ENCODE measurements around the gene HS6ST1.
A peak's percentile ranks its signal among the peaks of the same experiment; 100 is the strongest.

The HS6ST1 gene

DNA sequence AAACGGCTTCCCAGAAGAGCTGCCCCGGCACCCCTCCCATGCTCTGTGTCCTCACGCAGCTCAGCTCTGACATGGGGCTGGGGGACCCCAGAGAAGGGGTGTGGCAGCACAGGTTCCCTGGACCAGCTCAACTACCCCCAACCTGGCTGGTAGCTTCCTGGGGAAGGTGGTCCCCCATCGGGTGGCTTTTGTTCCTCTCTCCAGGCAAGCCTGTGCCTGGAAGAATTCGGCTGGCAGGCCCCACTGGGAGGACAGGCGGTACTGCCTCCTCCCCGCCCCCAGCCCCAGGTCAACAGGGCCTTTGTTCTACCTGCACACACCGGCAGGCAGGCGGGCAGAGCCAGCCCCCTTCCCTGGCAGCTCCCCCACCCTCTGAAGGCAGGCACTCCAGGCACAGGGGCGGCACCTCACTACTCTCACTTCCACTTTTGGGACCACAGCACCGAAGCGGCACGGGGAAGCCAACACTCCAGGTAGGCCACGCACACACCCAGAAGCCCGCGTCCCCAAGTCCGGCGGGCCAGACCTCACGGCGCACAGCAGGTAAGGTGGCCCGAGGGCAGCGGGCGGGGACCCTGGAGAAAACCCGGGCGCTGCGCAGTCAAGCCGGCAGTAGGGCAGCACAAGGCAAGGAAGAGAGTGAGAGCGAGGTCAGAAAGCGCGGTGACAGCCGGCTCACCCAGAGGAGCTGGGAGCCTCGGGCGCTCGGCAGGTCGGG is 1.3 kb downstream of the HS6ST1 start:
- peak overlapping the region; percentile 83 for H3K4me3 ChIP-seq (replicated peaks; ENCODE audit: low read depth, low read length)
- no peak for DNase-seq (ENCODE audit: low read depth)
- TF ChIP-seq, protein P1, sequence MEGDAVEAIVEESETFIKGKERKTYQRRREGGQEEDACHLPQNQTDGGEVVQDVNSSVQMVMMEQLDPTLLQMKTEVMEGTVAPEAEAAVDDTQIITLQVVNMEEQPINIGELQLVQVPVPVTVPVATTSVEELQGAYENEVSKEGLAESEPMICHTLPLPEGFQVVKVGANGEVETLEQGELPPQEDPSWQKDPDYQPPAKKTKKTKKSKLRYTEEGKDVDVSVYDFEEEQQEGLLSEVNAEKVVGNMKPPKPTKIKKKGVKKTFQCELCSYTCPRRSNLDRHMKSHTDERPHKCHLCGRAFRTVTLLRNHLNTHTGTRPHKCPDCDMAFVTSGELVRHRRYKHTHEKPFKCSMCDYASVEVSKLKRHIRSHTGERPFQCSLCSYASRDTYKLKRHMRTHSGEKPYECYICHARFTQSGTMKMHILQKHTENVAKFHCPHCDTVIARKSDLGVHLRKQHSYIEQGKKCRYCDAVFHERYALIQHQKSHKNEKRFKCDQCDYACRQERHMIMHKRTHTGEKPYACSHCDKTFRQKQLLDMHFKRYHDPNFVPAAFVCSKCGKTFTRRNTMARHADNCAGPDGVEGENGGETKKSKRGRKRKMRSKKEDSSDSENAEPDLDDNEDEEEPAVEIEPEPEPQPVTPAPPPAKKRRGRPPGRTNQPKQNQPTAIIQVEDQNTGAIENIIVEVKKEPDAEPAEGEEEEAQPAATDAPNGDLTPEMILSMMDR (IDR thresholded peaks at IDR 0.05; ENCODE audit: low read length, missing control alignments), result no peak

DNA sequence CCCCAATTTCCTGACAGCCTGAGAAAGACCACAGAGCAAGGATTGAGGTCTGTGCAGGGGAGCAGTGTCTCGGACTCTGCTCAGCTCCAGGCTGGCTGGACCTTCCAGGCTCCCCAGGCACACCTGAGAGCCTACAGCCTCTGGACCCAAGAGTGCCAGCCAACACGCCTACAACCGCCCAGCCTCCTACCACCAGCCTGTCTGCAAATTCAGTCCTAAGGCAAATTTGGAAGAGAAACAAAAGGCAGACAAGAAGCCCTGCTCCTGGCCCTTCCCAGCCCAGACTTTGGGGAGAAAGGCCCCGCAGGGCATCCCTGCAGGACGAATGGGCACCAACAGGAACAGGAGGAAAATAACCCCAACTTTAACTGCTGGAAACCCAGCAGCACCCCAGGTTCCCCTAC is 1.9 kb downstream of the HS6ST1 start:
- H3K4me3 ChIP-seq (replicated peaks; ENCODE audit: low read depth, low read length), result peak overlapping the region; percentile 83
- no peak for DNase-seq (ENCODE audit: low read depth)
- TF ChIP-seq, protein P1 (IDR thresholded peaks at IDR 0.05; ENCODE audit: low read length, missing control alignments), result no peak

DNA sequence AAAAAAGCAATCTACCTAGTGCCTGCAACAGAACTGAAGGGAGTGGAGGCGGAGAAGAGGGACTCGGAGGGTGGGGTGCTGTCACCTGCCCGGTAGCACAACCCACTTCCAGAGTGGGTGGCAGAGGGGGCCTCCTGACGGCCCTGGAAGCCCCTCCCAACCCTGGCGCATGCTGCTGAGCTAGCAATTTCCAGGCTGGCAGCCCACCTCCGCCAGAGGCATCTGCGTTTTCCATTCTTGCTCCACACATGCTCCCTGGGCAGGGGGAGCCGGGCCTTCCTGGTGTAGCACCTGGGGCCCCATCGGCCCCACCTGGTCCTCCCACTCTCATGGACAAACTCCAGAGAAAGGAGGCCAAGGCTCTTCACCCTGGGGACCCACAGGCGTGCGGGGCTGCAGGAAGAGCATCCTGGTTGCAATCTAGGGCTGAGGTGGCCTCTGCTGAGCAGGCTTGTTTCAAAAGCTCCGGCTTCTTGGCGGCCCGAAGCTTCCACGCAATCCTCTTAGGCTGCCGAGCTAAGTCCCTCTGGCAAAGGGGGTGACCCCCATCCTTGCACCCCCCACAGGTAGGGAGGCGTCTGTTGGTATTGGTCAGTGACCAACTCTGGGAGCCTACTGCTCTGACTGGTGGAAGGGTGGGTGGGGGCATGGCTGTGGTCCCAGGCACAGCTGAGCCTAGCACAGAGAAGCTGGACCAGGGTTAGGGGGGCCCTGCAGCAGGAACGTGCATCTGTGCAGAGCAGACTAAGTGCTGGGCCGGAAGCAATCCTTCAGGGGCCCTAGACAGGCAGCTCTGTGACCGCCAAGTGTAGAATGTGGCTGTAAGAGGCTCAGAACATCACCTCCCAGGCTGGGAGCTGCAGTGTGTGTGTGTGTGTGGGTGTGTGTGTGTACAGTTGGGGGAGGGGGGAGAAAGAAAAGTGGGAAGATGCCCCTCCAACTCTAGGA is 2.6 kb downstream of the HS6ST1 start:
- TF ChIP-seq, protein P1 (IDR thresholded peaks at IDR 0.05; ENCODE audit: low read length, missing control alignments), result no peak
- peak overlapping the region; percentile 83 for H3K4me3 ChIP-seq (replicated peaks; ENCODE audit: low read depth, low read length)
- DNase-seq (ENCODE audit: low read depth), result peak; percentile 43

DNA sequence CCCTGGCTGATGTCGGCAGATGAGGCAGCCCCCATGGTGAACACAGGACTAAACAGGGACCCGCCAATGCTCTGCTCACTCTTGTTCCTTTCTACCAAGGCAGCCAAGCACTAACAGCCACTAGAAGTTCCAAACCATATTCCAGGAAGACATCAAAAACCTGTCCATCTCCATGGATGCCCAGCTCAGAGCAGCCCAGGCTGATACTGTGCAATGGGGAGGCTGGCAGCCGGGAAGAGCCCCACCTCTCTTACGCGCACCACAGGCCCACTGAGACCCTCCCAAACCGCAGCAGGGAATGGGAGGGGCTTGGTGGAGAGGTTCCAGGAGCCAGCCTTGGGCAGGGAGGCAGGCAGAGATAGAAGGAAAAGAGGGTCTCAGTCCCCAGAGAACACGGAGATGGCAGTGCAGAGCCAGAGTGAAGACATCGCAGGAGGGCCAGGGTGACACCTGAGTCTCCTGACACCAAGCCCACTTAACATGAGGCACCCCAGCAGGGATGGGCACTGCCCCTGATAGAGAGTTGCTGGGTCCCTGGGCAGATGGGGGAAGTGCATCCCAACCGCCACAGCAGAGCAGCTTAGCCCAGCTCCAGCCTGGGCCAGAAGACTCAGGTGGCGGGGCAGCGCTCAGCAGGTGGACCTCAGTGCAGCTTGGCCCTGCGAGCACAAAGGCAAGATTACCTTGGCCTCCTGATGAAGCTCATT is 3.4 kb downstream of the HS6ST1 start:
- peak overlapping the region; percentile 83 for H3K4me3 ChIP-seq (replicated peaks; ENCODE audit: low read depth, low read length)
- TF ChIP-seq, protein P1 (IDR thresholded peaks at IDR 0.05; ENCODE audit: low read length, missing control alignments), result no peak
- DNase-seq (ENCODE audit: low read depth), result no peak

DNA sequence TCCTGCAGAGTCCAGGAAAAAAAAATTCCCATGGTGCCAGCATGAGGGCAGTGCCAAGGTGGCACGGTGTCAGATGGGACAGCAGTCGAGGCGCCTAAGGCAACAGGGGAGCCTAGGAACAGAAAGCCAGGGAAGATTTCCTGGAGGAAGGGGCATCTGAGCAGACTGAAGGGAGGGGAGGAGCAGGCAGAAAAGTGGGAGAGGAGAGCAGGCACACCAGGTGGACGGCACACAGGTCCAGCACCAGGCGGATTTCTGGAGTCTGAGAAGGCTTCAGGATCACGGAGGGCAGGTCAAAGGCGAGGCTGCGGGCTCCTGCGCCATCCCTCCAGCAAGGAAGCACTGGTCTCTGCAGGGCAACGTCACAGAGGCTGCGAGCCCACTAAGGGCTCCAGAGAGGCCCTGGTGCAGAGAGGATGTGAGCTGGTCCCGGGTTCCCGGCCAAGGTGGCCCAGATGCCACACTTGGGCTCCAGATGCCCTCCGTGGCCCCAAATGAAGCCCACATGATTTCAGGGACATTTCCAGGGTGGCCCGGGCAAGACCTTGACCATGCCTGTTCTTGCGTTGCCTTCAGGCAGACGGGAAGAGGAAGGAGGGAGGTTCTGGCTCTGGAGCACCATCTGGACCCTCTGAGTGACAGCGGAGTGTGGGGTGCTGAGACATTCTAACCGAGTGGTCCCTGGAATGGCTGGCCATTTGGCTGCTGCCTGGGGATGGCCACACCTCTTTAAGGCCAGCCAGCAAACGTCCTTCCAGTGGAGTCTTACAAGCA is 4.1 kb downstream of the HS6ST1 start:
- DNase-seq (ENCODE audit: low read depth), result no peak
- TF ChIP-seq, protein P1 (IDR thresholded peaks at IDR 0.05; ENCODE audit: low read length, missing control alignments), result no peak
- peak overlapping the region; percentile 83 for H3K4me3 ChIP-seq (replicated peaks; ENCODE audit: low read depth, low read length)

DNA sequence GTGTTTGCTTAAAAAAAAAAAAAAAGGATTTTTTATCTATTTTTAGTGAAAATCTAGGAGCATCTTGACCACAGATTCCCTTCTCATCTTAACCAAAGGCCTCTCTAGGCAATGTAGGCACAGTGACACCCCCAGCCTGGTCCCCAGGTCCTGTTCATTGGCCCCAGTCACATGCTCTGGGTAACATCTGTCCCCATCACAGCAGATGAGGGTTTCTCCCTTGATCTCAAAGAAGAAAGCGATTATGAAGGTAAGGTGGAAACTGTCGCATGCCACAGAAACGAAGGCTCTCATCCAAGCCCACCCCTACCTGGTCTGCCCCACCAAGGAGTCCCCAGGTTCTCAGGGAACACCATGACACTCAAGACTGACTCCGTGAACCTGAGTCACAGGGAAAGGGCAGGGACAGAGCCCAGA is 4.7 kb downstream of the HS6ST1 start:
- no peak for DNase-seq (ENCODE audit: low read depth)
- no peak overlapping the region for H3K4me3 ChIP-seq (replicated peaks; ENCODE audit: low read depth, low read length)
- TF ChIP-seq, protein P1 (IDR thresholded peaks at IDR 0.05; ENCODE audit: low read length, missing control alignments), result no peak

All from fibroblast of pulmonary artery (primary cell).